Kidney epithelial cell (primary cell): Measurements from ENCODE around the gene SULT1A2. TPM values are rescaled to one million over a fixed set of nuclear protein-coding genes. Genes with fewer than 3 reads are reported as not detected.
"Not testable (repeated sequence)": the region's sequence is repeated elsewhere in the genome, so short reads cannot be mapped to it uniquely, and the experiment has no call there.

Experiments
- DNase-seq: peaks from one replicate; pipeline ENCODE4 v3.0.0-alpha.2; 2010; ENCODE audit warnings: low read depth
- H3K27me3 ChIP-seq: 2 replicates; pipeline ENCODE4 v1.6.0; 2011; ENCODE audit warnings: low read length; ENCODE audit not compliant: control insufficient read depth, insufficient read depth
- H3K36me3 ChIP-seq: 2 replicates; pipeline ENCODE4 v1.5.1; 2011; ENCODE audit warnings: low read length; ENCODE audit not compliant: control insufficient read depth, insufficient read depth
- H3K4me3 ChIP-seq: 2 replicates; pipeline ENCODE4 v1.5.1; 2011; ENCODE audit warnings: low read depth, mild to moderate bottlenecking, control low read depth, low read length
- total RNA-seq: library from RNA; depleted of rRNA; stranded (reverse); fragments of >200 nt; gene quantifications from 2 replicates; pipeline ENCODE4 v1.2.3, GENCODE V29; 2015
- TF ChIP-seq, protein P1 (sequence below): IDR thresholded peaks from 2 replicates; pipeline ENCODE4 v1.5.1; 2011; ENCODE audit warnings: mild to moderate bottlenecking, moderate library complexity, low read length, control low read depth, inconsistent platforms; ENCODE audit not compliant: insufficient read depth, poor library complexity, severe bottlenecking

The SULT1A2 gene
- total RNA-seq, 1 donor from 2014 or later: 0.13 TPM

DNA sequence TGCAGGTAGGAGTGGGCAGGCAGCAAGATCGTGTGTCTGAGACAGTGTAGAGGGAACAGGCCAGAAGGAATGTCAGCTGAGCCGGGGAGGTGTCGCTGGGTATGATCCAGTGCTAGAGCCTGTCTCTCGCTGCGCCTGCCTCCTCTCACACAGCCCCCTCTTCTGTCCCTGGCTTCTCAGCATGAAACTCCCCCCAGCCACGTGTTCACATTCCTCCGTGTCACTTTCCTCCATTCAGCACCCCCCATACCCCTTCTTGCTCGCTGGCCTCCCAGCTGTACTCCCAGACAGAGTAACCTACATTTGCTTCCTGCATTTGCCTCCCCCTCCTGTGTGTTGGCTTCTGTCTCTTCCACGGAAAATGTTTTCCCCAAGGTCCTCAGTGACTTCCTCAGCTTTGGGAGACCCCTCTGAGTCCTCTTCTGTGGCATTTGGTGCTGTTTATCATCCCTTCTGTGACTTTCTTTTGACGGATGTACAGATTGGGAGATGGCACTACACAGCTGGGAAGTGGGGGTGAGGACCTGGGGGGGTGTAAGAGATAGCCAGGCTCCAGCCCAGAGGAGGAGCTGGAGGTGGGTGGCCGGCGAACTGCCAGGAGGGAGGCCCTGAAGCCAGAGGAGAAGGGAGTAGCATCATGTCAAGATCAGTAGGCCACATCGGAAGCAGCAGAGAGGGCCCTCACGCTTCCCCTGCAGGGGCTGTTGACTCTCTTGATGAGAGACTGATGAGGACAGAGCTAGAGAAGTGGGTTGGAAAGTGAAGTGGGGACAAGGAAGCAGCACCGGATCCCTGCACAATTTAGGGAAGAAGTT lies 23.9 kb downstream of the SULT1A2 start:
- Histone ChIP-seq H3K27me3 (no peaks in the 10 kb centered on the region), H3K4me3 (no peak overlapping the region), H3K36me3 (no peaks in the 10 kb centered on the region)
- no peak for DNase-seq
- TF ChIP-seq, protein P1, sequence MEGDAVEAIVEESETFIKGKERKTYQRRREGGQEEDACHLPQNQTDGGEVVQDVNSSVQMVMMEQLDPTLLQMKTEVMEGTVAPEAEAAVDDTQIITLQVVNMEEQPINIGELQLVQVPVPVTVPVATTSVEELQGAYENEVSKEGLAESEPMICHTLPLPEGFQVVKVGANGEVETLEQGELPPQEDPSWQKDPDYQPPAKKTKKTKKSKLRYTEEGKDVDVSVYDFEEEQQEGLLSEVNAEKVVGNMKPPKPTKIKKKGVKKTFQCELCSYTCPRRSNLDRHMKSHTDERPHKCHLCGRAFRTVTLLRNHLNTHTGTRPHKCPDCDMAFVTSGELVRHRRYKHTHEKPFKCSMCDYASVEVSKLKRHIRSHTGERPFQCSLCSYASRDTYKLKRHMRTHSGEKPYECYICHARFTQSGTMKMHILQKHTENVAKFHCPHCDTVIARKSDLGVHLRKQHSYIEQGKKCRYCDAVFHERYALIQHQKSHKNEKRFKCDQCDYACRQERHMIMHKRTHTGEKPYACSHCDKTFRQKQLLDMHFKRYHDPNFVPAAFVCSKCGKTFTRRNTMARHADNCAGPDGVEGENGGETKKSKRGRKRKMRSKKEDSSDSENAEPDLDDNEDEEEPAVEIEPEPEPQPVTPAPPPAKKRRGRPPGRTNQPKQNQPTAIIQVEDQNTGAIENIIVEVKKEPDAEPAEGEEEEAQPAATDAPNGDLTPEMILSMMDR: no peak

DNA sequence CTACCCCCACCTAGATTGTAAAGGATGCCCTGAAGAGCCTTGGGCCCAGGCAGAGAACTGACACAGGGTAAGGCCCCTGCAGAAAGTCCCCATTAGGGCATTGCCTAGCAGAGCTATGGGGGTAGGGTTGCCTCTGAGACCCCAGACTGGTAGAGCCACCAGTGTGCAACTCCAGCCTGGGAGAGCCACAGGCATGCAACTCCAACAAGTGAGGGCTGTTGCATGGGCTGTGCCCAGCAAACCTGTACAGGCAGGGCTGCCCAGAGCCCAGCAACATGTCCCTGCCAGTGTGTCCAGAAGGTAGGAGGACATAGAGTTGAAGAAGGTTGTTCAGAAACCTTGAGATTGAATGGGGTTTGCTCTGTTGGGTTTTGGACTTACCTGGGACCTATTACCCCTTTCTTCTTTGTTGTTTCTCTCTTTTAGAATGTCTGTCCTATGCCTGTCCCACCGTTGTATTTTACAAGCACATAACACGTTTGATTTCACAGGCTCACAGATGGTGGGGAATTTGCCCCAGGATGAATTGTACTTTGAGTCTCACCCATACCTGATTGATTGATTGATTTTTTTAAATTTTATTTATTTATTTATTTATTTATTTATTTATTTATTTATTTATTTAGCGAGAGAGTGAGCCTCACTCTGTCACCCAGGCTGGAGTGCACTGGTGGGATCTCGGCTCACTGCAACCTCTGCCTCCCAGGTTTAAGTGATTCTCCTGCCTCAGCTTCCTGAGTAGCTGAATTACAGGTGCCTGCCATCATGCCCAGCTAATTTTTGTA lies 26.7 kb downstream of the SULT1A2 start:
- DNase-seq: no peak
- Histone ChIP-seq H3K27me3 (no peaks in the 10 kb centered on the region), H3K4me3 (no peak overlapping the region), H3K36me3 (no peaks in the 10 kb centered on the region)
- TF ChIP-seq, protein P1: no peak

DNA sequence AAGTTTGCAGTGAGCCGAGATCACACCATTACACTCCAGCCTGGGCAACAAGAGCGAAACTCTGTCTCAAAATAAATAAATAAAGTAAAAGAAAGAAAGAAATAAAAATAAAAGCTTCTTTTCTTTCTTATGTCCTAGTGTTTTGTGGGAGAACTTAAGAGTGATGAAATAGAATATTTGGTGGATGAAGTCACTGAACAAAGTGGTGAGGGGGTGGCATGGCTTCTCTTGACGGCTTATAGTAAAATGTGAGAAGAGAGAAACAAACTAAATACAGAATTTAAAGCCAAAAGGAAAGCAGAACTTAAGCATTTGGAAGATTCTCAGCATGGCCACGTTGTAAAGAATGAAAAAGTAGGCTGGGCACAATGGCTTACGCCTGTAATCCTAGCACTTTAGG lies 27.8 kb downstream of the SULT1A2 start:
- no peaks in the 10 kb centered on the region for H3K27me3 ChIP-seq
- TF ChIP-seq, protein P1: no peak
- DNase-seq: no peak
- H3K4me3 ChIP-seq: no peak overlapping the region
- H3K36me3 ChIP-seq: no peaks in the 10 kb centered on the region

DNA sequence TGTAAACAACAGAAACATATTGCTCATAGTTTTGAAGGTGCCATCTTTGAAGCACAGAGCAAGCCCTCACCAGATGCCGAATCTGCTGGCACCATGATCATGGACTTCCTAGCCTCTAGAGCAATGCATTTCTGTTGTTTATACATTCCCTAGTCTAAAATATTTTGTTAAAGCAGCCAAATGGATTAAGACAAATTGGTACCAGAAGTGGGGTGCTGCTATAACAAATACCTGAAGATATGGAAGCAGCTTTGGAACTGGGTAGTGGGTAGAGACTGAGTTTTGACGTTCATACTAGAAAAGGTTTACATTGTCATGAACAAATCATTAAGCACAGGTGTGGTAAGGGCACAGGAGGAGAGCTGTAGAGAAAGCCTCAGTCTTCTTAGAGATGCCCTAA lies 29.6 kb downstream of the SULT1A2 start:
- DNase-seq: no peak
- H3K27me3 ChIP-seq: no peaks in the 10 kb centered on the region
- TF ChIP-seq, protein P1: no peak
- H3K36me3 ChIP-seq: no peaks in the 10 kb centered on the region
- H3K4me3 ChIP-seq: no peak overlapping the region

DNA sequence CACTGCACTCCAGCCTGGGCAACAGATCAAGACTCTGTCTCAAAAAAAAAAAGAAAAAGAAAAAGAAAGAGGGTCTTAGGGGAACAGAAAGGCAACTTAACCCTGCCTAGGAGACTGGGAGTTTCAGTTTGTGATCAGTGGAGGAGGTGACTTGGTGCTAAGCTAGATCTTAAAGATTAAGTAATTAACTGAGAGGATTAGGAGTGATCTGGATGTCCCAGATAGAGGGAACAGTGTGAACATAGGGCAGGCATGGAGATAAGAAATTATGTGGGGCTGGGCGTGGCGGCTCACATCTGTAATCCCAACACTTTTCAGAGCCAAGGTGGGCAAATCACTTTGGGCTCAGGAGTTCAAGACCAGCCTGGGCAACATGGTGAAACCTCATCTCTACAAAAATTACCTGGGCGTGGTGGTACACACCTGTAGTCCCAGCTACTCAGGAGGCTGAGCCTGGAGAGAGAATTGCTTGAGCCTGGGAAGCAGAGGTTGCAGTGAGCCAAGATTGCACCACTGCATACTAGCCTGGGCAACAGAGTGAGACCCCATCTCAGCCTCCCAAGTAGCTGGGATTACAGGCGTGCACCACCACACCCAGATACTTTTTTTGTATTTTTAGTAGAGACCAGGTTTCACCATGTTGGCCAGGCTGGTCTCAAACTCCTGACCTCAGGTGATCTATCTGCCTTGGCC lies 30.5 kb downstream of the SULT1A2 start:
- not testable (repeated sequence) for DNase-seq, H3K4me3 ChIP-seq, H3K36me3 ChIP-seq, H3K27me3 ChIP-seq

DNA sequence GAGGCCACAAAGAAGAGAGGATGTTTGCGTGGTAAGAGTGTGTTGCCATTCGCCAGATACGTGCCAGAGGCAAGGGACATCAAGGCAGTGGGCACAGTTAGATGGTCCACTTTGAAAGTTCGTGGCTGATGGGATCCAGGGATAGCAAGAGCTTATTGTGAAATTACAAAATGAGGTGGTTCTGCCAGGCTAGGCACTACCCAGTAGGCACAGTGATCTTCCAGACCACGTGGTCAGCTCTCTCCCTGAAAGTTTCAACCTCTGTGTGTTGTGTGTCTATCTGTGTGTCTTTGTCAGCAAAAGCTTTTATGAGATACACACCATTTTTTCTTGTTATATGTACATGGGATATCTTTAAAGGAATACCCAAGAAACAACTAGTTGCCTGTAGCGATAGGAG lies 33.6 kb downstream of the SULT1A2 start:
- H3K27me3 ChIP-seq: no peaks in the 10 kb centered on the region
- TF ChIP-seq, protein P1: no peak
- no peak overlapping the region for H3K4me3 ChIP-seq
- no peaks in the 10 kb centered on the region for H3K36me3 ChIP-seq
- no peak for DNase-seq
